HepG2 (cell line): ENCODE results near the gene ZNF814. TPM values are rescaled to one million over a fixed set of nuclear protein-coding genes. Genes with fewer than 3 reads are reported as not detected.

ENCODE experiments used
- AKAP8 ChIP-seq: sonication (generic); formaldehyde crosslinking; IDR thresholded peaks from 2 replicates; pipeline ENCODE4 v1.5.1; 2020; ENCODE audit warnings: mild to moderate bottlenecking, missing genetic modification reagents
- CBX5 ChIP-seq: sonication (generic); formaldehyde crosslinking; IDR thresholded peaks from 2 replicates; pipeline ENCODE4 v1.4.0; 2020; ENCODE audit warnings: missing genetic modification reagents, borderline replicate concordance
- GATAD1 ChIP-seq: IDR thresholded peaks from 2 replicates; pipeline ENCODE4 v1.6.1; 2016; ENCODE audit warnings: missing genetic modification reagents, missing compliant biosample characterization
- KDM5B ChIP-seq: sonication (generic); formaldehyde crosslinking; IDR thresholded peaks from 2 replicates; pipeline ENCODE4 v1.4.0; 2020; ENCODE audit warnings: missing genetic modification reagents, mild to moderate bottlenecking, borderline replicate concordance
- MATR3 ChIP-seq: sonication (generic); formaldehyde crosslinking; IDR thresholded peaks from 2 replicates; pipeline ENCODE4 v1.4.0; 2020; ENCODE audit warnings: missing genetic modification reagents
- MIER3 ChIP-seq: IDR thresholded peaks from 2 replicates; pipeline ENCODE4 v1.6.1; 2016; ENCODE audit warnings: missing compliant biosample characterization, borderline replicate concordance
- NR1H2 ChIP-seq: sonication (generic); formaldehyde crosslinking; IDR thresholded peaks from 2 replicates; pipeline ENCODE4 v1.8.1; 2022; ENCODE audit warnings: low read depth, missing genetic modification reagents, borderline replicate concordance
- NR2F2 ChIP-seq: IDR thresholded peaks from 2 replicates; pipeline ENCODE4 v1.6.1; 2012; ENCODE audit warnings: low read depth, inconsistent platforms, borderline replicate concordance
- POLR2A ChIP-seq, 2 experiments: IDR thresholded peaks; 2 replicates each; pipeline ENCODE4 v1.6.1; 2011; ENCODE audit warnings: low read depth in 2 of 2, low read length in 2 of 2, mild to moderate bottlenecking in 1 of 2, moderate library complexity in 1 of 2; ENCODE audit not compliant: insufficient read depth in 1 of 2
- TAF1 ChIP-seq: sonication (generic); formaldehyde crosslinking; IDR thresholded peaks from 2 replicates; pipeline ENCODE4 v1.4.0; 2020; ENCODE audit warnings: missing genetic modification reagents
- ZIK1 ChIP-seq: sonication (generic); formaldehyde crosslinking; IDR thresholded peaks from 2 replicates; pipeline ENCODE4 v1.5.0; 2020; ENCODE audit warnings: mild to moderate bottlenecking, low read depth, missing genetic modification reagents, borderline replicate concordance
- ZNF382 ChIP-seq: sonication (generic); formaldehyde crosslinking; IDR thresholded peaks from 2 replicates; pipeline ENCODE4 v1.5.0; 2020; ENCODE audit warnings: missing genetic modification reagents, mild to moderate bottlenecking, borderline replicate concordance
- ZNF543 ChIP-seq: sonication (generic); formaldehyde crosslinking; IDR thresholded peaks from 2 replicates; pipeline ENCODE4 v1.4.0; 2020; ENCODE audit warnings: mild to moderate bottlenecking, missing genetic modification reagents
- ZNF619 ChIP-seq: sonication (generic); formaldehyde crosslinking; IDR thresholded peaks from 2 replicates; pipeline ENCODE4 v1.4.0; 2020; ENCODE audit warnings: mild to moderate bottlenecking, missing genetic modification reagents
- ZNF780A ChIP-seq: sonication (generic); formaldehyde crosslinking; IDR thresholded peaks from 2 replicates; pipeline ENCODE4 v1.8.0; 2022; ENCODE audit warnings: mild to moderate bottlenecking, missing genetic modification reagents, moderate library complexity
- ZNF878 ChIP-seq: sonication (generic); formaldehyde crosslinking; IDR thresholded peaks from 2 replicates; pipeline ENCODE4 v1.8.1; 2023; ENCODE audit warnings: mild to moderate bottlenecking, missing genetic modification reagents, moderate library complexity
- ZNF891 ChIP-seq: sonication (generic); formaldehyde crosslinking; IDR thresholded peaks from 2 replicates; pipeline ENCODE4 v1.5.0; 2020; ENCODE audit warnings: mild to moderate bottlenecking, missing genetic modification reagents
- ZSCAN12 ChIP-seq: sonication (generic); formaldehyde crosslinking; IDR thresholded peaks from 2 replicates; pipeline ENCODE4 v1.9.0; 2021; ENCODE audit warnings: mild to moderate bottlenecking, missing genetic modification reagents
- polyA plus RNA-seq, 8 experiments: library from polyadenylated mRNA; depleted of rRNA in 3 of 8; stranded (reverse) in 7 of 8; unstranded in 1 of 8; fragments of >200 nt; fragmentation: Illumina TruSeq in 4 of 8; extraction: Trizol in 4 of 8; gene quantifications; 2 replicates each; pipeline versions ENCODE4 v1.2.1 to v1.2.3, GENCODE V29; 2011 to 2016; ENCODE audit warnings: low read depth in 4 of 8, missing spikeins in 1 of 8, mixed read lengths in 1 of 8; ENCODE audit not compliant: insufficient read depth in 1 of 8
- total RNA-seq, 5 experiments: library from RNA; depleted of rRNA; stranded (reverse); fragments of >200 nt; fragmentation: Illumina TruSeq; extraction: Trizol; gene quantifications; 2 replicates each; pipeline ENCODE4 v1.2.3, GENCODE V29; 2016; ENCODE audit warnings: low read depth in 1 of 5
- TF ChIP-seq, protein P1 (sequence below): IDR thresholded peaks from 2 replicates; pipeline ENCODE4 v1.6.1; 2018; ENCODE audit warnings: missing genetic modification reagents
- TF ChIP-seq, protein P2 (sequence below): sonication (generic); formaldehyde crosslinking; IDR thresholded peaks from 2 replicates; pipeline ENCODE4 v1.4.0; 2020; ENCODE audit warnings: low read depth, mild to moderate bottlenecking, missing genetic modification reagents
- TF ChIP-seq, protein P3 (sequence below): sonication (generic); formaldehyde crosslinking; IDR thresholded peaks from 2 replicates; pipeline ENCODE4 v1.5.1; 2020; ENCODE audit warnings: mild to moderate bottlenecking, moderate library complexity, missing genetic modification reagents
- TF ChIP-seq, protein P4 (sequence below): sonication (generic); formaldehyde crosslinking; IDR thresholded peaks from 2 replicates; pipeline ENCODE4 v1.8.0; 2022; ENCODE audit warnings: low read depth, missing genetic modification reagents
- TF ChIP-seq, protein P5 (sequence below): IDR thresholded peaks from 2 replicates; pipeline ENCODE4 v1.6.1; 2012; ENCODE audit warnings: inconsistent platforms

Gene ZNF814
- total and polyA plus RNA-seq, 2 of the 13 experiments (the other 11 are each of a cell fraction or from before 2014, with no cell fraction given) = 2.5 to 3.4 TPM

DNA sequence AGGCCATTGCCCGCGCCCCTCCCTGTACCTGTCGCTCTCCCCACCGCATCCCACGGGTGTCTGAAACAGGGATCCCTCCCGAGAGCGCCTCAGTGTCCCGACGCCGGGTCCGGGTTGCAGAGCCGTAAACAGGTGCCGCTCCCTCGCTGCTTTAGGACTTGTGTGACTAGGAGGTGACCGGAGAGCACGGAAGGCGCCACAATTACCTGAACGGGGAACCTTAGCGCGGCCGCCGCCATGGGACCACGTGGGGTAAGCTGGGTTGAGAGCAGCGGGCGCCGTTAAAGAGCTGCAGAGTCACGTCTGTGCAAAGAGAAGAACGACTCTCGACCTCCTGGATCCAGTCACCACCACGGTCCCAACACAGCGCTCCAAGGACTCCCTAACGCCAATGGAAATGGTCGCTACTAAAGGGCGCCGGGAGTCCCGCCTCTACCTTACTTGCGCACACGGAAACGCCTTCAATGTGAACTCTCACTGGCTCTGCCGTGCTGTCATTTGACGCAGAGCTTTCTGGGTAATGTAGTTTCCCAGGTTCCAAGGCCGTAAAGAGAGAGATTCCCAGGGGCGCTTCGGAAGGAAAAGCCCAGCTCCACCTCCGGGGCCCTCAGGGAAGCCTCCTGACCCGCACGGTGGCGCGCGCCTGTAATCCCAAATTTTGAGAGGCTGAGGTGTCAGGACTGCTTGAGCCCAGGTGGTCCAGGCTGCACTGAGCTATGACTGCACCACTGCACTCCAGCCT, 74.2 kb downstream of the ZNF814 start, which contains the start of gene ZNF552 (continued):
- TF ChIP-seq, protein P1, sequence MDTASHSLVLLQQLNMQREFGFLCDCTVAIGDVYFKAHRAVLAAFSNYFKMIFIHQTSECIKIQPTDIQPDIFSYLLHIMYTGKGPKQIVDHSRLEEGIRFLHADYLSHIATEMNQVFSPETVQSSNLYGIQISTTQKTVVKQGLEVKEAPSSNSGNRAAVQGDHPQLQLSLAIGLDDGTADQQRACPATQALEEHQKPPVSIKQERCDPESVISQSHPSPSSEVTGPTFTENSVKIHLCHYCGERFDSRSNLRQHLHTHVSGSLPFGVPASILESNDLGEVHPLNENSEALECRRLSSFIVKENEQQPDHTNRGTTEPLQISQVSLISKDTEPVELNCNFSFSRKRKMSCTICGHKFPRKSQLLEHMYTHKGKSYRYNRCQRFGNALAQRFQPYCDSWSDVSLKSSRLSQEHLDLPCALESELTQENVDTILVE (CRISPR knock-in tag) = peak; percentile 53
- peak; percentile 57; the same call in 1 of the 2 replicates for TF ChIP-seq KDM5B (CRISPR knock-in tag)
- TF ChIP-seq MIER3 = peak; percentile 36; the same call in 1 of the 2 replicates
- TF ChIP-seq GATAD1 (CRISPR knock-in tag) = peak; percentile 72
- TF ChIP-seq, protein P2, sequence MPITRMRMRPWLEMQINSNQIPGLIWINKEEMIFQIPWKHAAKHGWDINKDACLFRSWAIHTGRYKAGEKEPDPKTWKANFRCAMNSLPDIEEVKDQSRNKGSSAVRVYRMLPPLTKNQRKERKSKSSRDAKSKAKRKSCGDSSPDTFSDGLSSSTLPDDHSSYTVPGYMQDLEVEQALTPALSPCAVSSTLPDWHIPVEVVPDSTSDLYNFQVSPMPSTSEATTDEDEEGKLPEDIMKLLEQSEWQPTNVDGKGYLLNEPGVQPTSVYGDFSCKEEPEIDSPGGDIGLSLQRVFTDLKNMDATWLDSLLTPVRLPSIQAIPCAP (CRISPR knock-in tag) = no peak
- no peak for TF ChIP-seq ZNF619 (CRISPR knock-in tag)
- no peak for TF ChIP-seq MATR3
- TF ChIP-seq, protein P3, sequence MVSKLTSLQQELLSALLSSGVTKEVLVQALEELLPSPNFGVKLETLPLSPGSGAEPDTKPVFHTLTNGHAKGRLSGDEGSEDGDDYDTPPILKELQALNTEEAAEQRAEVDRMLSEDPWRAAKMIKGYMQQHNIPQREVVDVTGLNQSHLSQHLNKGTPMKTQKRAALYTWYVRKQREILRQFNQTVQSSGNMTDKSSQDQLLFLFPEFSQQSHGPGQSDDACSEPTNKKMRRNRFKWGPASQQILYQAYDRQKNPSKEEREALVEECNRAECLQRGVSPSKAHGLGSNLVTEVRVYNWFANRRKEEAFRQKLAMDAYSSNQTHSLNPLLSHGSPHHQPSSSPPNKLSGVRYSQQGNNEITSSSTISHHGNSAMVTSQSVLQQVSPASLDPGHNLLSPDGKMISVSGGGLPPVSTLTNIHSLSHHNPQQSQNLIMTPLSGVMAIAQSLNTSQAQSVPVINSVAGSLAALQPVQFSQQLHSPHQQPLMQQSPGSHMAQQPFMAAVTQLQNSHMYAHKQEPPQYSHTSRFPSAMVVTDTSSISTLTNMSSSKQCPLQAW (CRISPR knock-in tag) = peak; percentile 84
- peak; percentile 96 to 97 for TF ChIP-seq POLR2A (IDR thresholded peaks at IDR 0.05; ENCODE audit: insufficient read depth in 1 of 2, low read depth in 2 of 2, low read length in 2 of 2)
- peak; percentile 46; the same call in 1 of the 2 replicates for TF ChIP-seq ZNF543 (CRISPR knock-in tag)
- 0 out of 2 replicates have a peak, but pooled peaks have one; percentile 59 for TF ChIP-seq AKAP8 (CRISPR knock-in tag)
- no peak for TF ChIP-seq NR1H2 (CRISPR knock-in tag)
- peak; percentile 83 for TF ChIP-seq TAF1
- TF ChIP-seq, protein P4, sequence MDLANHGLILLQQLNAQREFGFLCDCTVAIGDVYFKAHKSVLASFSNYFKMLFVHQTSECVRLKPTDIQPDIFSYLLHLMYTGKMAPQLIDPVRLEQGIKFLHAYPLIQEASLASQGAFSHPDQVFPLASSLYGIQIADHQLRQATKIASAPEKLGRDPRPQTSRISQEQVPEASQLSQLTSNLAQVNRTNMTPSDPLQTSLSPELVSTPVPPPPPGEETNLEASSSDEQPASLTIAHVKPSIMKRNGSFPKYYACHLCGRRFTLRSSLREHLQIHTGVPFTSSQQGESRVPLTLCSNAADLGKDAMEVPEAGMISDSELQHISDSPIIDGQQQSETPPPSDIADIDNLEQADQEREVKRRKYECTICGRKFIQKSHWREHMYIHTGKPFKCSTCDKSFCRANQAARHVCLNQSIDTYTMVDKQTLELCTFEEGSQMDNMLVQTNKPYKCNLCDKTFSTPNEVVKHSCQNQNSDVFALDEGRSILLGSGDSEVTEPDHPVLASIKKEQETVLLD (CRISPR knock-in tag) = no peak
- TF ChIP-seq, protein P5, sequence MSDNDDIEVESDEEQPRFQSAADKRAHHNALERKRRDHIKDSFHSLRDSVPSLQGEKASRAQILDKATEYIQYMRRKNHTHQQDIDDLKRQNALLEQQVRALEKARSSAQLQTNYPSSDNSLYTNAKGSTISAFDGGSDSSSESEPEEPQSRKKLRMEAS = peak; percentile 51; the same call in 1 of the 2 replicates
- TF ChIP-seq ZIK1 = no peak
- TF ChIP-seq CBX5 (CRISPR knock-in tag) = no peak
- TF ChIP-seq NR2F2 = no peak
- peak; percentile 75; the same call in 1 of the 2 replicates for TF ChIP-seq ZNF878 (CRISPR knock-in tag)
- TF ChIP-seq ZNF382 (CRISPR knock-in tag) = no peak
- TF ChIP-seq ZSCAN12 (CRISPR knock-in tag) = no peak
- TF ChIP-seq ZNF780A (CRISPR knock-in tag) = no peak
- TF ChIP-seq ZNF891 (CRISPR knock-in tag) = peak; percentile 55; the same call in 1 of the 2 replicates
